Chondrocyte (in vitro differentiated cells): ENCODE results near the gene GADL1. TPM values are rescaled to one million over a fixed set of nuclear protein-coding genes. Genes with fewer than 3 reads are reported as not detected.

Experiments
- DNase-seq: peaks from one replicate; pipeline ENCODE4 v3.0.0; 2021; ENCODE audit warnings: mixed read lengths, low spot score
- H3K27ac Mint-ChIP-seq: one replicate; pipeline ENCODE4 v1.8.0; 2021; ENCODE audit warnings: mild to moderate bottlenecking, moderate library complexity, mixed read lengths; ENCODE audit not compliant: unreplicated experiment
- H3K27me3 Mint-ChIP-seq: 2 replicates; pipeline ENCODE4 v1.8.0; 2021; ENCODE audit warnings: low read depth, mixed read lengths
- H3K36me3 Mint-ChIP-seq: 2 replicates; pipeline ENCODE4 v1.8.0; 2021; ENCODE audit warnings: low read depth, mixed read lengths
- H3K4me1 Mint-ChIP-seq: 2 replicates; pipeline ENCODE4 v1.8.0; 2021; ENCODE audit warnings: low read depth, mild to moderate bottlenecking, mixed read lengths
- H3K4me3 Mint-ChIP-seq: one replicate; pipeline ENCODE4 v1.8.0; 2021; ENCODE audit warnings: mild to moderate bottlenecking, moderate library complexity, mixed read lengths; ENCODE audit not compliant: unreplicated experiment
- H3K9me3 Mint-ChIP-seq: 2 replicates; pipeline ENCODE4 v1.8.0; 2021; ENCODE audit warnings: low read depth, mixed read lengths
- total RNA-seq: library from RNA; stranded (reverse); gene quantifications from 3 replicates; pipeline ENCODE4 v1.2.1, GENCODE V29; 2021
- TF ChIP-seq, protein P1 (sequence below): fragments of 200-600 bp; sonication (generic); IDR thresholded peaks from 2 replicates; pipeline ENCODE4 v1.5.0; 2021; ENCODE audit warnings: antibody characterized with exemption, mild to moderate bottlenecking, moderate library complexity

The GADL1 gene
- total RNA-seq, 1 donor from 2014 or later, result not detected

DNA sequence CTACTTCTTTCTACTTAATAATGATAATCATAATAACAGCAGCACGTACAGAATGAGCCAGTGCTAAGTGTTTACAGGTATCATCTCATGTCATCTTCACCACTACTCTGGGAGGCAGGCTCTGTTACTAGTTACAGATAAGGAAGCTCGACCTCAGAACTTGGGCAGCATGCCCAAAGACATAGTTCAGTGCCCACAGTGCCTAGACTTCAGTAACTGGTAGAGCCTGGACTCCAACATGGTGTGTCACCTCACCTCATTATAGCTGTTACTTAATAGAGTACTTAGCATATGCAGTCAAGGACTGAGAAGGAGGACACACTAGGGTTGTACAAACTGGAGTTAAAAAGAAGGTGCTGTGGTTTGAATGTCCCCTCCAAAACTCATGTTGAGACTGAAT lies 7.6 kb downstream of the GADL1 start:
- peaks cover 7% of the 10 kb centered on the region for H3K9me3 Mint-ChIP-seq
- H3K4me1 Mint-ChIP-seq, result no peaks in the 10 kb centered on the region
- DNase-seq, result no peak
- H3K36me3 Mint-ChIP-seq, result peaks cover 2% of the 10 kb centered on the region
- H3K27ac Mint-ChIP-seq, result no peak overlapping the region
- peaks cover 17% of the 10 kb centered on the region for H3K27me3 Mint-ChIP-seq
- no peak overlapping the region for H3K4me3 Mint-ChIP-seq
- TF ChIP-seq, protein P1, sequence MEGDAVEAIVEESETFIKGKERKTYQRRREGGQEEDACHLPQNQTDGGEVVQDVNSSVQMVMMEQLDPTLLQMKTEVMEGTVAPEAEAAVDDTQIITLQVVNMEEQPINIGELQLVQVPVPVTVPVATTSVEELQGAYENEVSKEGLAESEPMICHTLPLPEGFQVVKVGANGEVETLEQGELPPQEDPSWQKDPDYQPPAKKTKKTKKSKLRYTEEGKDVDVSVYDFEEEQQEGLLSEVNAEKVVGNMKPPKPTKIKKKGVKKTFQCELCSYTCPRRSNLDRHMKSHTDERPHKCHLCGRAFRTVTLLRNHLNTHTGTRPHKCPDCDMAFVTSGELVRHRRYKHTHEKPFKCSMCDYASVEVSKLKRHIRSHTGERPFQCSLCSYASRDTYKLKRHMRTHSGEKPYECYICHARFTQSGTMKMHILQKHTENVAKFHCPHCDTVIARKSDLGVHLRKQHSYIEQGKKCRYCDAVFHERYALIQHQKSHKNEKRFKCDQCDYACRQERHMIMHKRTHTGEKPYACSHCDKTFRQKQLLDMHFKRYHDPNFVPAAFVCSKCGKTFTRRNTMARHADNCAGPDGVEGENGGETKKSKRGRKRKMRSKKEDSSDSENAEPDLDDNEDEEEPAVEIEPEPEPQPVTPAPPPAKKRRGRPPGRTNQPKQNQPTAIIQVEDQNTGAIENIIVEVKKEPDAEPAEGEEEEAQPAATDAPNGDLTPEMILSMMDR, result no peak

DNA sequence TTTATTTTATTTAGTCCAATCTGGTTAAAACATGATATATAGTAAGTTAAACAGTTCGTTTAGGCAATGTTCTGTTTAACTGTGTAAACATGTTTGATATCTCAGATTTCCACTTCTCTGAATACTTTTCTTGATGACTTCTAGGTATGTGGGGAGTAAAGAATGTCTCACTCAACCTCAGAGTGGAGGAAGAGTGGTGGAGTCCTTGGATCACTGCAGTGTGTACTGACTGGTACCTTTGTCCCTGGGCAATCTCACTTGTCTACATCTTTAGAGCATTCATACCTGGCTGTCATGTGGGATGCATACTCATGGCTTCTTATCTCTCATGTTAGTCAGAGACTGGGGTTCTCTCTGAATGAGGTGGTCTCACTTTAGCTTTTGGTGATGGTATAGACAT lies 15.6 kb downstream of the GADL1 start:
- Mint-ChIP-seq H3K9me3 (peaks cover 13% of the 10 kb centered on the region), H3K4me3 (no peak overlapping the region), H3K36me3 (no peaks in the 10 kb centered on the region), H3K27ac (no peak overlapping the region), H3K27me3 (peaks cover 16% of the 10 kb centered on the region), H3K4me1 (no peaks in the 10 kb centered on the region)
- no peak for DNase-seq
- TF ChIP-seq, protein P1, result no peak

DNA sequence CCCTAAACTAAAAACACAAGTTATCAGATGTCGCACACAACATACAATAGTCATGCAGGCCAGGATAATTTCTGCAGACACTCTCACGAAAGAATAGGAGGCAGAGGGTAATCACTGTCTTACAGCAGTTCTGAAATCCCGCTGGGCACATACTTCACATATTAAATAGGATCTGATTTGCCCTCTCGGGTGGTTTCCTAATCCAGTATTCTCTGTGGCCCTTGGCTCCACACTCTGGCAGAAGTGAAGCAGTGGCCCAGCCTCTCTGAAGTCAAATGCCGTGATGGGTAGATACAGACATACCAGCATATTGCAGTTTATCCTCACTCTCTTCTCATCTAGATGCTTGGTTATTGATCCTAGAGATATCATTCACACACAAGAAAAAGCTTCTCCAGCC lies 19.0 kb downstream of the GADL1 start:
- Mint-ChIP-seq H3K27me3 (peaks cover 12% of the 10 kb centered on the region), H3K27ac (no peak overlapping the region), H3K4me1 (peaks cover 4% of the 10 kb centered on the region), H3K9me3 (peaks cover 2% of the 10 kb centered on the region), H3K36me3 (no peaks in the 10 kb centered on the region), H3K4me3 (no peak overlapping the region)
- TF ChIP-seq, protein P1, result no peak
- no peak for DNase-seq

DNA sequence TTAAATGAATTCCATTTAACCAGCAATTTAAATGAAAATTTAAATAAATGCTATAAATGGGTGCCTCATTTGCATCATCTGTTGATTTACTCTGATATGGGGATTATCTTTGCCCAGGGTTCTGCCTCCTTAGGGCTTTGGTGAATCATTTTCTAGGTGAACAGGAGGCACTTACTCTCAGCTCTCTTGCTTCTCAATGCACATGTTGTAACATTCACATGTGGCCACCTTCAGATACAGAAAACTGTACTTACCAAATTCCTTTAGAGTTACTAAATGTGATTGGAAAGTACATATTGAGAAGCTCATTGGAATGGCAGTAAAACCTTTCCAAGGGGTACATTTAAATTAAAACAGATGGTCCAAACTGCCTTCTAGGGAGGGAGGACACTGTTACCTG lies 20.8 kb downstream of the GADL1 start:
- no peak for DNase-seq
- no peak overlapping the region for H3K27ac Mint-ChIP-seq
- TF ChIP-seq, protein P1, result no peak
- peaks cover 12% of the 10 kb centered on the region for H3K27me3 Mint-ChIP-seq
- no peaks in the 10 kb centered on the region for H3K9me3 Mint-ChIP-seq
- peaks cover 4% of the 10 kb centered on the region for H3K4me1 Mint-ChIP-seq
- H3K4me3 Mint-ChIP-seq, result no peak overlapping the region
- H3K36me3 Mint-ChIP-seq, result no peaks in the 10 kb centered on the region

DNA sequence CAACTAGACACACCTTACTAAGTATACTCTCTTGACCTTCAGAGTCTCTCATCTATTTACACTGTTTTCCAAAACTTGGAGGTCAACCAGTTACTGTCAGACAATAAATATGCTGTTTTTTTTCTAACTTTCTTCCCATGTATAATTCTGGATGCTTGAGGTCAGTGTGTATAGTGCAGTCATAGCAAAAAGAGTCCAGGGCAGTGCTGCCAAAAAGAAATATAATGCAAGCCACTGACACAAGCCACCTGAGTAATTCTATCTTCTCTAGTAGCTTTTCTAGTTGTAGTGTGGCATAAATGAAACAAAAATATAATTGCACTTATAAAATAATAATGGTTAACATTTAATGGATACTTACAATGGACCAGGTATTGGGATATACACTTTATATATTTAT lies 21.6 kb downstream of the GADL1 start:
- TF ChIP-seq, protein P1, result no peak
- H3K4me1 Mint-ChIP-seq, result peaks cover 4% of the 10 kb centered on the region
- H3K27me3 Mint-ChIP-seq, result peaks cover 12% of the 10 kb centered on the region
- no peaks in the 10 kb centered on the region for H3K36me3 Mint-ChIP-seq
- H3K27ac Mint-ChIP-seq, result no peak overlapping the region
- H3K9me3 Mint-ChIP-seq, result no peaks in the 10 kb centered on the region
- no peak overlapping the region for H3K4me3 Mint-ChIP-seq
- DNase-seq, result no peak
